Measurements from ENCODE around the gene IL1RL1. TPM values are rescaled to one million over a fixed set of nuclear protein-coding genes. Genes with fewer than 3 reads are reported as not detected.

IL1RL1 gene
- total RNA-seq, 1 donor from 2014 or later: not detected

GRCh38 chr2:102301867-102302362 lies 9.4 kb upstream of the IL1RL1 start:
- Mint-ChIP-seq H3K36me3 (ENCODE audit: unreplicated experiment) (no peaks in the 10 kb centered on the region), H3K9me3 (ENCODE audit: unreplicated experiment) (no peaks in the 10 kb centered on the region)
- no peak for DNase-seq (ENCODE audit: extremely low spot score, unreplicated experiment)

GRCh38 chr2:102302458-102302857 lies 8.9 kb upstream of the IL1RL1 start:
- DNase-seq (ENCODE audit: extremely low spot score, unreplicated experiment): no peak
- no peak overlapping the region for H3K4me3 Mint-ChIP-seq (ENCODE audit: unreplicated experiment)
- no peaks in the 10 kb centered on the region for H3K4me1 Mint-ChIP-seq (ENCODE audit: unreplicated experiment)
- H3K9me3 Mint-ChIP-seq (ENCODE audit: unreplicated experiment): no peaks in the 10 kb centered on the region
- no peak overlapping the region for H3K27ac Mint-ChIP-seq (ENCODE audit: unreplicated experiment)
- TF ChIP-seq CTCF (IDR thresholded peaks at IDR 0.05): no peak
- H3K36me3 Mint-ChIP-seq (ENCODE audit: unreplicated experiment): no peaks in the 10 kb centered on the region
- H3K27me3 Mint-ChIP-seq (ENCODE audit: unreplicated experiment): peaks cover 73% of the 10 kb centered on the region

More at GRCh38 chr2:102301867-102302362, 9.4 kb upstream of the IL1RL1 start:
- no peak overlapping the region for H3K4me3 Mint-ChIP-seq (ENCODE audit: unreplicated experiment)
- peaks cover 71% of the 10 kb centered on the region for H3K27me3 Mint-ChIP-seq (ENCODE audit: unreplicated experiment)
- no peak overlapping the region for H3K27ac Mint-ChIP-seq (ENCODE audit: unreplicated experiment)
- no peaks in the 10 kb centered on the region for H3K4me1 Mint-ChIP-seq (ENCODE audit: unreplicated experiment)
- TF ChIP-seq CTCF (IDR thresholded peaks at IDR 0.05): no peak

- Mint-ChIP-seq H3K36me3 (ENCODE audit: unreplicated experiment) (no peaks in the 10 kb centered on the region), H3K27me3 (ENCODE audit: unreplicated experiment) (peaks cover 71% of the 10 kb centered on the region)
- DNase-seq (ENCODE audit: extremely low spot score, unreplicated experiment): no peak
Measured at GRCh38 chr2:102303589-102303988, 7.8 kb upstream of the IL1RL1 start.

GRCh38 chr2:102304268-102304667 lies 7.1 kb upstream of the IL1RL1 start:
- Mint-ChIP-seq H3K4me3 (ENCODE audit: unreplicated experiment) (no peak overlapping the region), H3K36me3 (ENCODE audit: unreplicated experiment) (no peaks in the 10 kb centered on the region), H3K27me3 (ENCODE audit: unreplicated experiment) (peaks cover 64% of the 10 kb centered on the region), H3K4me1 (ENCODE audit: unreplicated experiment) (no peaks in the 10 kb centered on the region), H3K9me3 (ENCODE audit: unreplicated experiment) (no peaks in the 10 kb centered on the region), H3K27ac (ENCODE audit: unreplicated experiment) (no peak overlapping the region)
- no peak for TF ChIP-seq CTCF (IDR thresholded peaks at IDR 0.05)
- no peak for DNase-seq (ENCODE audit: extremely low spot score, unreplicated experiment)

More at GRCh38 chr2:102303589-102303988, 7.8 kb upstream of the IL1RL1 start:
- Mint-ChIP-seq H3K4me3 (ENCODE audit: unreplicated experiment) (no peak overlapping the region), H3K9me3 (ENCODE audit: unreplicated experiment) (no peaks in the 10 kb centered on the region), H3K27ac (ENCODE audit: unreplicated experiment) (no peak overlapping the region), H3K4me1 (ENCODE audit: unreplicated experiment) (no peaks in the 10 kb centered on the region)
- no peak for TF ChIP-seq CTCF (IDR thresholded peaks at IDR 0.05)

- no peak for DNase-seq (ENCODE audit: extremely low spot score, unreplicated experiment)
- Mint-ChIP-seq H3K27me3 (ENCODE audit: unreplicated experiment) (peaks cover 59% of the 10 kb centered on the region), H3K4me3 (ENCODE audit: unreplicated experiment) (no peak overlapping the region), H3K4me1 (ENCODE audit: unreplicated experiment) (no peaks in the 10 kb centered on the region), H3K27ac (ENCODE audit: unreplicated experiment) (no peak overlapping the region), H3K9me3 (ENCODE audit: unreplicated experiment) (no peaks in the 10 kb centered on the region), H3K36me3 (ENCODE audit: unreplicated experiment) (no peaks in the 10 kb centered on the region)
- TF ChIP-seq CTCF (IDR thresholded peaks at IDR 0.05): no peak
Measured at GRCh38 chr2:102304711-102305611, 6.4 kb upstream of the IL1RL1 start.

All from osteocyte (in vitro differentiated cells).